OCI-LY7 (cell line): ENCODE data around the gene YEATS4. TPM values are rescaled to one million over a fixed set of nuclear protein-coding genes. Genes with fewer than 3 reads are reported as not detected.

ENCODE experiments used
- BruUV-seq: library from RNA; stranded (reverse); fragments of 400-500 nt; replicated peaks from 2 replicates; lab custom pipeline; 2021; lab: Mats Ljungman, UMichigan
- CTCF ChIA-PET: fragments of 300-600 bp; sonication (Branson Sonifier 250); formaldehyde crosslinking; loops from one replicate; lab custom pipeline; 2022; ENCODE audit warnings: antibody characterized with exemption; ENCODE audit not compliant: unreplicated experiment; lab: Charles Lee
- POLR2A ChIA-PET: fragments of 300-600 bp; sonication (Branson Sonifier 250); formaldehyde crosslinking; loops from one replicate; lab custom pipeline; 2022; ENCODE audit warnings: antibody characterized with exemption; lab: Charles Lee
- DNase-seq: peaks from one replicate; pipeline ENCODE4 v3.0.0-alpha.2; 2015; ENCODE audit warnings: low spot score
- H2AFZ ChIP-seq: fragments of 200-600 bp; sonication (generic), shearing (Covaris generic); 2 replicates; pipeline ENCODE4 v1.6.1; 2014; ENCODE audit warnings: mild to moderate bottlenecking, antibody characterized with exemption, low read length, moderate library complexity
- H3K27ac ChIP-seq: fragments of 200-600 bp; sonication (generic); 2 replicates; pipeline ENCODE4 v1.5.1; 2014; ENCODE audit warnings: mixed run types, low read depth, mild to moderate bottlenecking, moderate library complexity, low read length, inconsistent platforms; ENCODE audit not compliant: poor library complexity, severe bottlenecking
- H3K36me3 ChIP-seq: fragments of 200-600 bp; sonication (generic); 2 replicates; pipeline ENCODE4 v1.6.1; 2014; ENCODE audit warnings: mild to moderate bottlenecking, antibody characterized with exemption, low read length, moderate library complexity, mixed read lengths; ENCODE audit not compliant: insufficient read depth
- H3K4me1 ChIP-seq: fragments of 200-600 bp; sonication (generic); 2 replicates; pipeline ENCODE4 v1.5.1; 2014; ENCODE audit warnings: mild to moderate bottlenecking, low read length; ENCODE audit not compliant: insufficient read depth, poor library complexity, severe bottlenecking
- H3K4me2 ChIP-seq: fragments of 200-600 bp; sonication (generic); 2 replicates; pipeline ENCODE4 v1.6.1; 2014; ENCODE audit warnings: mild to moderate bottlenecking, low read length
- H3K4me3 ChIP-seq: fragments of 200-600 bp; sonication (generic); 2 replicates; pipeline ENCODE4 v1.5.1; 2014; ENCODE audit warnings: mild to moderate bottlenecking, low read depth, low read length; ENCODE audit not compliant: poor library complexity, severe bottlenecking
- H3K79me2 ChIP-seq: fragments of 200-600 bp; sonication (generic); 2 replicates; pipeline ENCODE4 v1.6.1; 2016; ENCODE audit warnings: low read depth, mild to moderate bottlenecking, low read length, moderate library complexity, mixed read lengths; ENCODE audit not compliant: insufficient read depth
- H3K9me2 ChIP-seq: fragments of 200-600 bp; sonication (generic); 2 replicates; pipeline ENCODE4 v1.6.1; 2016; ENCODE audit warnings: mild to moderate bottlenecking, low read length, mixed read lengths; ENCODE audit not compliant: insufficient read depth
- H3K9me3 ChIP-seq: fragments of 200-600 bp; sonication (generic); 2 replicates; pipeline ENCODE4 v1.6.1; 2014; ENCODE audit warnings: mild to moderate bottlenecking, mixed run types, low read length, mixed read lengths
- H4K20me1 ChIP-seq: fragments of 200-600 bp; sonication (generic); 2 replicates; pipeline ENCODE4 v1.6.1; 2014; ENCODE audit warnings: mild to moderate bottlenecking, antibody characterized with exemption, low read length, moderate library complexity, mixed read lengths; ENCODE audit not compliant: insufficient read depth
- CTCF ChIP-seq: fragments of 200-600 bp; sonication (generic); conservative IDR thresholded peaks from 2 replicates; pipeline ENCODE4 v1.5.1; 2014; ENCODE audit warnings: mild to moderate bottlenecking, antibody characterized with exemption, low read length, moderate library complexity, mixed read lengths
- EZH2phosphoT487 ChIP-seq: fragments of 200-600 bp; sonication (generic); IDR thresholded peaks from 2 replicates; pipeline ENCODE4 v1.6.1; 2018; ENCODE audit warnings: low read depth, borderline replicate concordance, mild to moderate bottlenecking, mixed run types, antibody characterized with exemption, low read length, moderate library complexity, mixed read lengths
- intact Hi-C: fragments of 100-400 bp; cut with micrococcal nuclease; formaldehyde crosslinking; loops from one replicate; pipeline ENCODE4 v1.10.0; 2022; ENCODE audit not compliant: unreplicated experiment
- total RNA-seq, 2 experiments: library from RNA; depleted of rRNA in 1 of 2; stranded (reverse); fragments of >200 nt in 1 of 2; shearing (Covaris generic) in 1 of 2; gene quantifications; 2 replicates each; pipeline ENCODE4 v1.2.3, GENCODE V29; 2014 to 2022

YEATS4 gene
- total RNA-seq, 2 experiments from 2014 or later: 80.4 to 122 TPM

GRCh38 chr12:69338120-69338859 lies 21.3 kb upstream of the YEATS4 start:
- peak; percentile 50 for DNase-seq
- peak overlapping the region; percentile 38 for H3K27ac ChIP-seq
- intact Hi-C loops: no loop called here

GRCh38 chr12:69338936-69339335 lies 20.6 kb upstream of the YEATS4 start:
- TF ChIP-seq EZH2phosphoT487 (no peak), CTCF (no peak)
- ChIA-PET POLR2A (interaction anchor here (0.7 to 3.8 kb wide), 5 partner anchors 8 to 28 kb away, joined by 3 to 19 read pairs (median 5); no protein-coding TSS in a partner anchor), CTCF (no interaction called here)
- intact Hi-C loops: no loop called here
- Histone ChIP-seq H3K4me1 (peaks cover 16% of the 10 kb centered on the region), H3K36me3 (no peaks in the 10 kb centered on the region), H3K4me2 (no peak overlapping the region), H3K4me3 (no peak overlapping the region), H4K20me1 (no peaks in the 10 kb centered on the region), H3K79me2 (no peaks in the 10 kb centered on the region), H2AFZ (no peak overlapping the region), H3K9me3 (no peaks in the 10 kb centered on the region), H3K27ac (no peak overlapping the region), H3K9me2 (no peaks in the 10 kb centered on the region)
- BruUV-seq: no TSS peak
- no peak for DNase-seq

More at GRCh38 chr12:69338120-69338859, 21.3 kb upstream of the YEATS4 start:
- ChIA-PET POLR2A (interaction anchor here (0.7 to 3.8 kb wide), 8 partner anchors 8 to 73 kb away, joined by 3 to 19 read pairs (median 4); no protein-coding TSS in a partner anchor), CTCF (no interaction called here)
- H4K20me1 ChIP-seq: no peaks in the 10 kb centered on the region
- H3K9me3 ChIP-seq: no peaks in the 10 kb centered on the region
- H3K79me2 ChIP-seq: no peaks in the 10 kb centered on the region
- peak overlapping the region; percentile 40 for H3K4me2 ChIP-seq
- peak overlapping the region; percentile 79 for H2AFZ ChIP-seq
- TF ChIP-seq EZH2phosphoT487: no peak
- TF ChIP-seq CTCF: no peak
- no peaks in the 10 kb centered on the region for H3K9me2 ChIP-seq
- no TSS peak for BruUV-seq
- H3K4me3 ChIP-seq: no peak overlapping the region
- peaks cover 16% of the 10 kb centered on the region for H3K4me1 ChIP-seq
- H3K36me3 ChIP-seq: no peaks in the 10 kb centered on the region

GRCh38 chr12:69339999-69340398 lies 19.5 kb upstream of the YEATS4 start:
- Histone ChIP-seq H4K20me1 (no peaks in the 10 kb centered on the region), H2AFZ (no peak overlapping the region), H3K9me3 (no peaks in the 10 kb centered on the region), H3K36me3 (no peaks in the 10 kb centered on the region), H3K4me3 (no peak overlapping the region), H3K4me2 (no peak overlapping the region), H3K27ac (no peak overlapping the region), H3K79me2 (no peaks in the 10 kb centered on the region), H3K9me2 (no peaks in the 10 kb centered on the region), H3K4me1 (peaks cover 16% of the 10 kb centered on the region)
- CTCF ChIA-PET: no interaction called here
- intact Hi-C loops: no loop called here
- BruUV-seq: no TSS peak
- TF ChIP-seq CTCF: no peak
- no peak for TF ChIP-seq EZH2phosphoT487
- POLR2A ChIA-PET: interaction anchor here (1.2 to 3.8 kb wide), 2 partner anchors 9 to 18 kb away, joined by 3 to 19 read pairs; no protein-coding TSS in a partner anchor
- DNase-seq: no peak
